ENCODE results near the gene TENM3. TPM values are rescaled to one million over a fixed set of nuclear protein-coding genes. Genes with fewer than 3 reads are reported as not detected.
A peak's percentile ranks its signal among the peaks of the same experiment; 100 is the strongest.

Gene TENM3
- total RNA-seq, 2 experiments from 2014 or later, result not detected

- no peak for TF ChIP-seq CTCF (IDR thresholded peaks at IDR 0.05)
- Mint-ChIP-seq H3K9me3 (no peaks in the 10 kb centered on the region), H3K4me3 (no peak overlapping the region), H3K27ac (no peak overlapping the region), H3K27me3 (peaks cover 27% of the 10 kb centered on the region), H3K4me1 (ENCODE audit: low read depth) (no peaks in the 10 kb centered on the region), H3K36me3 (ENCODE audit: low read depth) (no peaks in the 10 kb centered on the region)
- H3K4me3 ChIP-seq (ENCODE audit: low read length), result no peak overlapping the region
- CTCF ChIA-PET, result no interaction called here
- H3K9me3 ChIP-seq (ENCODE audit: control insufficient read depth in 1 of 2, insufficient read depth in 1 of 2, low read length in 2 of 2), result no peaks in the 10 kb centered on the region
- no peaks in the 10 kb centered on the region for H3K4me1 ChIP-seq (ENCODE audit: insufficient read depth, low read length)
- intact Hi-C loops (cut with DNase I, micrococcal nuclease), result no loop called here
- no peaks in the 10 kb centered on the region for H3K36me3 ChIP-seq (ENCODE audit: insufficient read depth, low read length)
- peak; percentile 34 for ATAC-seq (ENCODE audit: poor library complexity)
- peak in 3 of 14 experiments; percentile 11 to 29 (median 23) for DNase-seq
- POLR2A ChIA-PET, result no interaction called here
- H3K27me3 ChIP-seq (ENCODE audit: control insufficient read depth in 1 of 2, insufficient read depth in 2 of 2, low read length in 2 of 2), result peaks cover 0 to 7% of the 10 kb centered on the region in 2 experiments
- H3K27ac ChIP-seq (ENCODE audit: low read depth in 1 of 2, low read length in 2 of 2), result no peak overlapping the region
Observed at GRCh38 chr4:182826391-182826790, 583.2 kb downstream of the TENM3 start.

DNA sequence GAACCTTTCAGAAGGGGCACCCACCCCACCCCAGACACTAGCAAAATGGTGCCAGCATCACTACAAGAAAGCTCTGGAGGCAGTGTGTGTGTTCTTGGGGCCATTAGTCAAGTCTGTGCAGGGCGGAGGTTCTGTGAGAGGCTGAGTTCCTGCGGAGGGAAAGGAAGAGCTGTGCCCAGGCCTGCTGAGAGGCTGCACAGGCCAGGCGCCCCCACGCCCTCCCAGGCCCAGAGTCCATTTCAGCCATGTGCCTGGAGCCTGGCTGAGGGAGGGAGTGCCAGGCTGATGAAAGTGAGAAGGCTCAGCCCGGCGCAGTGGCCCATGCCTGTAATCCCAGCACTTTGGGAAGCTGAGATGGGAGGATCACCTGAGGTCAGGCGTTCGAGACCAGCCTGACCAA is 584.0 kb downstream of the TENM3 start:
- Histone ChIP-seq H3K36me3 (ENCODE audit: insufficient read depth, low read length) (no peaks in the 10 kb centered on the region), H3K27ac (ENCODE audit: low read depth in 1 of 2, low read length in 2 of 2) (no peak overlapping the region), H3K4me1 (ENCODE audit: insufficient read depth, low read length) (no peaks in the 10 kb centered on the region), H3K9me3 (ENCODE audit: control insufficient read depth in 1 of 2, insufficient read depth in 1 of 2, low read length in 2 of 2) (no peaks in the 10 kb centered on the region), H3K27me3 (ENCODE audit: control insufficient read depth in 1 of 2, insufficient read depth in 2 of 2, low read length in 2 of 2) (peaks cover 0 to 7% of the 10 kb centered on the region in 2 experiments), H3K4me3 (ENCODE audit: low read length) (no peak overlapping the region)
- intact Hi-C loops (cut with DNase I, micrococcal nuclease), result no loop called here
- Mint-ChIP-seq H3K4me3 (no peak overlapping the region), H3K27me3 (peaks cover 28% of the 10 kb centered on the region), H3K27ac (no peak overlapping the region), H3K4me1 (ENCODE audit: low read depth) (no peaks in the 10 kb centered on the region), H3K9me3 (no peaks in the 10 kb centered on the region), H3K36me3 (ENCODE audit: low read depth) (no peaks in the 10 kb centered on the region)
- ChIA-PET CTCF (no interaction called here), POLR2A (no interaction called here)
- DNase-seq (no peak), ATAC-seq (ENCODE audit: poor library complexity) (no peak)
- no peak for TF ChIP-seq CTCF (IDR thresholded peaks at IDR 0.05)

GRCh38 chr4:182827954-182828353 is 584.8 kb downstream of the TENM3 start:
- peaks cover 33% of the 10 kb centered on the region for H3K27me3 Mint-ChIP-seq

More at GRCh38 chr4:182827954-182828353, 584.8 kb downstream of the TENM3 start:
- no peak for TF ChIP-seq CTCF (IDR thresholded peaks at IDR 0.05)
- no peak overlapping the region for H3K4me3 ChIP-seq (ENCODE audit: low read length)
- H3K4me1 Mint-ChIP-seq (ENCODE audit: low read depth), result no peaks in the 10 kb centered on the region
- intact Hi-C loops (cut with DNase I, micrococcal nuclease), result no loop called here
- peaks cover 0 to 3% of the 10 kb centered on the region in 2 experiments for H3K9me3 ChIP-seq (ENCODE audit: control insufficient read depth in 1 of 2, insufficient read depth in 1 of 2, low read length in 2 of 2)
- ATAC-seq (ENCODE audit: poor library complexity) (no peak), DNase-seq (no peak)
- ChIA-PET CTCF (no interaction called here), POLR2A (no interaction called here)
- no peak overlapping the region for H3K27ac ChIP-seq (ENCODE audit: low read depth in 1 of 2, low read length in 2 of 2)
- no peaks in the 10 kb centered on the region for H3K4me1 ChIP-seq (ENCODE audit: insufficient read depth, low read length)
- H3K36me3 Mint-ChIP-seq (ENCODE audit: low read depth), result no peaks in the 10 kb centered on the region
- no peaks in the 10 kb centered on the region for H3K9me3 Mint-ChIP-seq
- H3K36me3 ChIP-seq (ENCODE audit: insufficient read depth, low read length), result no peaks in the 10 kb centered on the region
- no peak overlapping the region for H3K4me3 Mint-ChIP-seq
- H3K27me3 ChIP-seq (ENCODE audit: control insufficient read depth in 1 of 2, insufficient read depth in 2 of 2, low read length in 2 of 2), result peaks cover 5 to 12% of the 10 kb centered on the region in 2 experiments
- no peak overlapping the region for H3K27ac Mint-ChIP-seq
